OCI-LY3 (cell line): Measurements from ENCODE around the gene SH2D2A.

Source experiments
- H2AFZ ChIP-seq: fragments of 200-600, 300-600 bp; shearing (Covaris generic); 2 replicates; pipeline ENCODE4 v1.6.0; 2014; ENCODE audit warnings: antibody characterized with exemption, low read depth, low read length
- H3K27ac ChIP-seq: fragments of 200-600, 300-600 bp; sonication (generic); 2 replicates; pipeline ENCODE4 v1.5.1; 2014; ENCODE audit warnings: mild to moderate bottlenecking, low read length, moderate library complexity, mixed read lengths
- H3K27me3 ChIP-seq: fragments of 200-600, 300-600 bp; sonication (generic); 2 replicates; pipeline ENCODE4 v1.6.1; 2014; ENCODE audit warnings: low read depth, low read length, mixed read lengths
- H3K36me3 ChIP-seq: fragments of 200-600, 300-600 bp; sonication (generic); replicated peaks from 2 replicates; pipeline ENCODE3; 2014; ENCODE audit warnings: low read depth, low read length, mixed read lengths
- H3K4me1 ChIP-seq: fragments of 300-600, 200-600 bp; sonication (generic); 2 replicates; pipeline ENCODE4 v1.6.1; 2014; ENCODE audit warnings: low read length, mixed read lengths
- H3K4me2 ChIP-seq: fragments of 200-600, 300-600 bp; sonication (generic); 2 replicates; pipeline ENCODE4 v1.6.1; 2014; ENCODE audit warnings: low read length, mixed read lengths
- H3K4me3 ChIP-seq: fragments of 300-600, 200-600 bp; sonication (generic); 2 replicates; pipeline ENCODE4 v1.5.1; 2014; ENCODE audit warnings: antibody characterized with exemption, mild to moderate bottlenecking, low read length, moderate library complexity
- H3K79me2 ChIP-seq: fragments of 300-600, 200-600 bp; shearing (Covaris generic); 2 replicates; pipeline ENCODE4 v1.6.1; 2014; ENCODE audit warnings: mild to moderate bottlenecking, low read length, mixed read lengths
- H3K9ac ChIP-seq: fragments of 300-600, 200-600 bp; shearing (Covaris generic); 2 replicates; pipeline ENCODE4 v1.6.0; 2014; ENCODE audit warnings: mild to moderate bottlenecking, low read length, moderate library complexity
- H3K9me3 ChIP-seq: fragments of 200-600, 300-600 bp; shearing (Covaris generic); 2 replicates; pipeline ENCODE4 v1.6.1; 2014; ENCODE audit warnings: low read length, mixed read lengths; ENCODE audit not compliant: insufficient read depth
- H4K20me1 ChIP-seq: fragments of 200-600, 300-600 bp; sonication (generic); 2 replicates; pipeline ENCODE4 v1.6.1; 2016; ENCODE audit warnings: low read length, mixed read lengths; ENCODE audit not compliant: insufficient read depth
- CTCF ChIP-seq: fragments of 200-600, 300-600 bp; sonication (generic); IDR thresholded peaks from 2 replicates; pipeline ENCODE4 v1.5.1; 2014; ENCODE audit warnings: antibody characterized with exemption, low read length, low read depth
- EZH2phosphoT487 ChIP-seq: fragments of 200-600 bp; shearing (Covaris generic); IDR thresholded peaks from 2 replicates; pipeline ENCODE4 v1.6.1; 2018; ENCODE audit warnings: antibody characterized with exemption, mixed run types, low read depth

SH2D2A gene

GRCh38 chr1:156852418-156852874 lies 35.8 kb upstream of the SH2D2A start:
- Histone ChIP-seq H3K4me2 (no peak overlapping the region), H2AFZ (no peak overlapping the region), H3K9me3 (no peaks in the 10 kb centered on the region), H3K27ac (no peak overlapping the region), H3K4me3 (no peak overlapping the region), H3K79me2 (no peaks in the 10 kb centered on the region), H3K4me1 (0 out of 2 replicates have a peak, but pooled peaks cover 4% of the 10 kb centered on the region), H4K20me1 (no peaks in the 10 kb centered on the region), H3K9ac (no peak overlapping the region), H3K27me3 (0 out of 2 replicates have a peak, but pooled peaks cover 2% of the 10 kb centered on the region), H3K36me3 (no peaks in the 10 kb centered on the region)
- no peak for TF ChIP-seq EZH2phosphoT487
- TF ChIP-seq CTCF = no peak

DNA sequence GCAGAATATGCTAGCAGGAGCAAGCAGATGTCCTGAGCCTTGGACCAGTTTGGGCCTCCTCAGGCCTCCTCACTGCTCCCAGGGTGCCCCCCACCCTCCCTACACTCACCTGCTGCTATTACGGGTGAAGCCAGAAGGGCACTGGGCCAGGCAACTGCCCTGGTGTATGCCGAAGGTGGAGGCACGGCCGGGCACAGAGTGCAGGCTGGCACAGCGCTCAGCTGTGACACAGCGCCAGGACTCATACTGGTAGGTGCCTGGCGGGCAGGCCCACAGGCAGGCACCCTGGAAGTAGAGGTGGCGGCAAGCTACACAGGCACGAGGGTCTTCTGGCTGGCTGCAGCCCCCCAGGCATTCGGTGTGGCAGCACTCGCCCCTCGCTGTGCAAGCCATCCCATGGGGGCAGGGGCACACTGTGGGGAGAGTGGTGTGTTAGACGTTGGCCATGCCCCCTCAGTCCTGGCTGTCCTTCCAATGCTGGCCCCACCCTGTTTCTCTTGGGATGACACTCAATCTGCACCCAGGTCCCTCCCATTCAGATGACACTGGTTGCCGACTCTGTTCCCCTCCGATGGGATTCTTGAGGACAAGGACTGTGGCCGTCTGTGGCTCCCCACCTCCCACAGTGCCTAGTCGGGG lies 35.2 kb upstream of the SH2D2A start:
- H4K20me1 ChIP-seq = no peaks in the 10 kb centered on the region
- H3K27me3 ChIP-seq = no peaks in the 10 kb centered on the region
- no peak overlapping the region for H3K4me2 ChIP-seq
- no peaks in the 10 kb centered on the region for H3K79me2 ChIP-seq
- H3K9me3 ChIP-seq = no peaks in the 10 kb centered on the region
- H3K4me3 ChIP-seq = no peak overlapping the region
- H2AFZ ChIP-seq = no peak overlapping the region
- H3K36me3 ChIP-seq = no peaks in the 10 kb centered on the region
- TF ChIP-seq CTCF (no peak), EZH2phosphoT487 (no peak)
- 0 out of 2 replicates have a peak, but pooled peaks cover 4% of the 10 kb centered on the region for H3K4me1 ChIP-seq
- no peak overlapping the region for H3K27ac ChIP-seq
- H3K9ac ChIP-seq = no peak overlapping the region

DNA sequence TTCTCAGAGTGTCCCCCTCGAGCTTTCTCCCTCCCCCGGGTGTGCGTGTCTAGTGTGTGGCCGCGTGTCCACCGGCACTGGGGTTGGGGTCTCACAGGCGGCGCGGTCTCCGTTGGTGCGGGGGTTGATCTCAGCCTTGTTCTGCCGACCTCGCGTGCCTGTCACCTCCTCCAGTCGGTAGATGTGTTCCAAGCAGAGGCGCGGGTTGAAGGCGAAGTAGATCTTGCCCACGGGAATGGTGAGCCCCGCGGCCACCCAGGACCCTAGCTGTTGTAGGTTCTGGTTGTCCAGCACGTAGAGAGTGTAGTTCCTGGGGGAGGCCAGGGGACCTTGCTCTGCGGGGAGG lies 32.5 kb upstream of the SH2D2A start:
- Histone ChIP-seq H3K4me1 (no peaks in the 10 kb centered on the region), H3K36me3 (no peaks in the 10 kb centered on the region), H3K9ac (no peak overlapping the region), H3K9me3 (no peaks in the 10 kb centered on the region), H3K27ac (no peak overlapping the region), H3K79me2 (no peaks in the 10 kb centered on the region), H4K20me1 (no peaks in the 10 kb centered on the region), H3K4me3 (no peak overlapping the region), H3K27me3 (no peaks in the 10 kb centered on the region), H2AFZ (no peak overlapping the region), H3K4me2 (no peak overlapping the region)
- no peak for TF ChIP-seq CTCF
- TF ChIP-seq EZH2phosphoT487 = no peak

GRCh38 chr1:156848461-156849150 lies 32.0 kb upstream of the SH2D2A start:
- no peak overlapping the region for H3K9ac ChIP-seq
- no peaks in the 10 kb centered on the region for H3K9me3 ChIP-seq
- H3K4me1 ChIP-seq = no peaks in the 10 kb centered on the region
- TF ChIP-seq CTCF (no peak), EZH2phosphoT487 (no peak)
- H3K4me3 ChIP-seq = no peak overlapping the region
- H3K27me3 ChIP-seq = no peaks in the 10 kb centered on the region
- no peaks in the 10 kb centered on the region for H3K36me3 ChIP-seq
- H4K20me1 ChIP-seq = no peaks in the 10 kb centered on the region
- H2AFZ ChIP-seq = no peak overlapping the region
- H3K4me2 ChIP-seq = no peak overlapping the region
- H3K27ac ChIP-seq = no peak overlapping the region
- H3K79me2 ChIP-seq = no peaks in the 10 kb centered on the region
